K562 (cell line): ENCODE results near the gene RING1. TPM values are rescaled to one million over a fixed set of nuclear protein-coding genes. Genes with fewer than 3 reads are reported as not detected.

ENCODE experiments used
- FOXK2 ChIP-seq, 2 experiments: fragments of 450-650 bp; IDR thresholded peaks in 1 of 2; conservative IDR thresholded peaks in 1 of 2; 2 replicates each; pipeline ENCODE4 v1.6.1; 2016; ENCODE audit warnings: low read depth in 2 of 2, mild to moderate bottlenecking in 1 of 2
- HSF4 ChIP-seq: fragments of 250-450 bp; sonication (Bioruptor Pico); IDR thresholded peaks from 2 replicates; pipeline ENCODE4 v2.1.2; 2022; ENCODE audit warnings: mild to moderate bottlenecking, moderate library complexity, borderline replicate concordance
- KAT7 ChIP-seq: sonication (generic); formaldehyde crosslinking; IDR thresholded peaks from 2 replicates; pipeline ENCODE4 v1.8.0; 2022; ENCODE audit warnings: missing genetic modification reagents, mild to moderate bottlenecking, borderline replicate concordance
- PTBP1 ChIP-seq: fragments of 200-400 bp; formaldehyde crosslinking; IDR thresholded peaks from 2 replicates; pipeline ENCODE4 v1.6.1; 2017; ENCODE audit warnings: low read depth, low read length
- TAF15 ChIP-seq: fragments of 200-400 bp; formaldehyde crosslinking; IDR thresholded peaks from 2 replicates; pipeline ENCODE4 v1.6.1; 2017; ENCODE audit warnings: mild to moderate bottlenecking, low read depth, low read length, moderate library complexity
- ZNF644 ChIP-seq: fragments of 200-800 bp; sonication (Bioruptor generic); IDR thresholded peaks from 2 replicates; pipeline ENCODE4 v1.6.1; 2016; ENCODE audit warnings: low read depth, missing genetic modification characterization, missing compliant biosample characterization
- polyA plus RNA-seq, 8 experiments: library from polyadenylated mRNA; depleted of rRNA in 4 of 8; stranded (reverse) in 5 of 8; unstranded in 3 of 8; fragments of >200 nt; fragmentation: Nextera tagmentation in 2 of 8; fragmentation: Illumina TruSeq in 1 of 8; extraction: Ambion mirVana in 2 of 8; extraction: Trizol in 1 of 8; gene quantifications; 2 replicates each; pipeline versions ENCODE4 v1.2.1 to v1.2.3, GENCODE V29; 2011 to 2014; ENCODE audit warnings: inconsistent platforms in 1 of 8, missing spikeins in 1 of 8
- total RNA-seq, 7 experiments: library from RNA; depleted of rRNA in 6 of 7; stranded (reverse); fragments of >200 nt in 6 of 7; fragmentation: Illumina TruSeq in 2 of 7; extraction: Trizol in 2 of 7; gene quantifications; 2 replicates each; pipeline versions ENCODE4 v1.2.1 to v1.2.3, GENCODE V29; 2011 to 2021; ENCODE audit warnings: low replicate concordance in 1 of 7
- TF ChIP-seq, protein P1 (sequence below): fragments of 450-650 bp; formaldehyde crosslinking; IDR thresholded peaks from 2 replicates; pipeline ENCODE4 v1.4.0; 2020; ENCODE audit warnings: mild to moderate bottlenecking, moderate library complexity
- TF ChIP-seq, protein P2 (sequence below): IDR thresholded peaks from 2 replicates; pipeline ENCODE4 v1.6.1; 2011; ENCODE audit not compliant: insufficient read length; ENCODE audit errors: extremely low read depth
- TF ChIP-seq, protein P3 (sequence below): sonication (generic); formaldehyde crosslinking; IDR thresholded peaks from 2 replicates; pipeline ENCODE4 v1.8.0; 2022; ENCODE audit warnings: missing genetic modification reagents, mild to moderate bottlenecking, moderate library complexity, borderline replicate concordance
- TF ChIP-seq, protein P4 (sequence below), 2 experiments: fragments of 200-800 bp in 1 of 2; sonication (Bioruptor generic) in 1 of 2; sonication (generic) in 1 of 2; formaldehyde crosslinking in 1 of 2; IDR thresholded peaks in 1 of 2; conservative IDR thresholded peaks in 1 of 2; 2 replicates each; pipeline versions ENCODE4 v1.5.0 to v1.6.1; 2016 to 2020; ENCODE audit warnings: missing compliant biosample characterization in 1 of 2, missing genetic modification characterization in 1 of 2, missing genetic modification reagents in 1 of 2
- TF ChIP-seq, protein P5 (sequence below): fragments of 450-650 bp; IDR thresholded peaks from 2 replicates; pipeline ENCODE4 v1.6.1; 2016; ENCODE audit warnings: mild to moderate bottlenecking, moderate library complexity

RING1 gene
- total and polyA plus RNA-seq, 9 of the 15 experiments (the other 6 are each of a cell fraction or from before 2014, with no cell fraction given): 4.2 to 59.1 (median 36.9) TPM

DNA sequence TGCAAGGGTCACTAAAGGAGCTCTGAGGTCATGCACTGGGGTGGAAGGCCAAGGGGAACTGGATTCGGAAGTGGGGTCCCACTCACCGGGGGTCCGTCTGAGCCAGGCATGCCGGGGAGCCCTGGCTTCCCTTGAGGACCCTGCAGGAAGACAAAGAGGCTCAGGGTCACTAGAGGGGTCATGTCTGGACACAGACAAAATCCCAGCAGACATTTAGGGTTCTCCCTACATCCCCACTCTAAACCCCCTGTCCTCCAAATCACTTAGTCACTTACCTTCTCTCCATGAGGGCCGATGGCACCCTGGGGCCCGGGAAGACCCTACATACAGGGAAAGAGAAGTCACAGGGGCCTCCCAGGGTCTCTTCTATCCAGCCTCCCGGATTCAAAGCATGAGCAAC, 31.4 kb upstream of the RING1 start (continued):
- TF ChIP-seq, protein P1, sequence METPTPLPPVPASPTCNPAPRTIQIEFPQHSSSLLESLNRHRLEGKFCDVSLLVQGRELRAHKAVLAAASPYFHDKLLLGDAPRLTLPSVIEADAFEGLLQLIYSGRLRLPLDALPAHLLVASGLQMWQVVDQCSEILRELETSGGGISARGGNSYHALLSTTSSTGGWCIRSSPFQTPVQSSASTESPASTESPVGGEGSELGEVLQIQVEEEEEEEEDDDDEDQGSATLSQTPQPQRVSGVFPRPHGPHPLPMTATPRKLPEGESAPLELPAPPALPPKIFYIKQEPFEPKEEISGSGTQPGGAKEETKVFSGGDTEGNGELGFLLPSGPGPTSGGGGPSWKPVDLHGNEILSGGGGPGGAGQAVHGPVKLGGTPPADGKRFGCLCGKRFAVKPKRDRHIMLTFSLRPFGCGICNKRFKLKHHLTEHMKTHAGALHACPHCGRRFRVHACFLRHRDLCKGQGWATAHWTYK (CRISPR knock-in tag): no peak
- TF ChIP-seq ZNF644 (tag): no peak
- TF ChIP-seq, protein P2, sequence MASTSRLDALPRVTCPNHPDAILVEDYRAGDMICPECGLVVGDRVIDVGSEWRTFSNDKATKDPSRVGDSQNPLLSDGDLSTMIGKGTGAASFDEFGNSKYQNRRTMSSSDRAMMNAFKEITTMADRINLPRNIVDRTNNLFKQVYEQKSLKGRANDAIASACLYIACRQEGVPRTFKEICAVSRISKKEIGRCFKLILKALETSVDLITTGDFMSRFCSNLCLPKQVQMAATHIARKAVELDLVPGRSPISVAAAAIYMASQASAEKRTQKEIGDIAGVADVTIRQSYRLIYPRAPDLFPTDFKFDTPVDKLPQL: no peak
- TF ChIP-seq TAF15: no peak
- TF ChIP-seq KAT7 (CRISPR knock-in tag): no peak
- TF ChIP-seq FOXK2 (conservative IDR thresholded peaks at IDR 0.05 in 1 of 2, IDR thresholded peaks at IDR 0.05 in 1 of 2; ENCODE audit: low read depth in 2 of 2): no peak
- TF ChIP-seq PTBP1: no peak
- TF ChIP-seq HSF4 (CRISPR knock-in tag): no peak
- TF ChIP-seq, protein P3, sequence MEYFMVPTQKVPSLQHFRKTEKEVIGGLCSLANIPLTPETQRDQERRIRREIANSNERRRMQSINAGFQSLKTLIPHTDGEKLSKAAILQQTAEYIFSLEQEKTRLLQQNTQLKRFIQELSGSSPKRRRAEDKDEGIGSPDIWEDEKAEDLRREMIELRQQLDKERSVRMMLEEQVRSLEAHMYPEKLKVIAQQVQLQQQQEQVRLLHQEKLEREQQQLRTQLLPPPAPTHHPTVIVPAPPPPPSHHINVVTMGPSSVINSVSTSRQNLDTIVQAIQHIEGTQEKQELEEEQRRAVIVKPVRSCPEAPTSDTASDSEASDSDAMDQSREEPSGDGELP (CRISPR knock-in tag): no peak
- TF ChIP-seq, protein P4, sequence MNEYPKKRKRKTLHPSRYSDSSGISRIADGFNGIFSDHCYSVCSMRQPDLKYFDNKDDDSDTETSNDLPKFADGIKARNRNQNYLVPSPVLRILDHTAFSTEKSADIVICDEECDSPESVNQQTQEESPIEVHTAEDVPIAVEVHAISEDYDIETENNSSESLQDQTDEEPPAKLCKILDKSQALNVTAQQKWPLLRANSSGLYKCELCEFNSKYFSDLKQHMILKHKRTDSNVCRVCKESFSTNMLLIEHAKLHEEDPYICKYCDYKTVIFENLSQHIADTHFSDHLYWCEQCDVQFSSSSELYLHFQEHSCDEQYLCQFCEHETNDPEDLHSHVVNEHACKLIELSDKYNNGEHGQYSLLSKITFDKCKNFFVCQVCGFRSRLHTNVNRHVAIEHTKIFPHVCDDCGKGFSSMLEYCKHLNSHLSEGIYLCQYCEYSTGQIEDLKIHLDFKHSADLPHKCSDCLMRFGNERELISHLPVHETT (CRISPR knock-in tag; conservative IDR thresholded peaks at IDR 0.05 in 1 of 2, IDR thresholded peaks at IDR 0.05 in 1 of 2): no peak
- TF ChIP-seq, protein P5, sequence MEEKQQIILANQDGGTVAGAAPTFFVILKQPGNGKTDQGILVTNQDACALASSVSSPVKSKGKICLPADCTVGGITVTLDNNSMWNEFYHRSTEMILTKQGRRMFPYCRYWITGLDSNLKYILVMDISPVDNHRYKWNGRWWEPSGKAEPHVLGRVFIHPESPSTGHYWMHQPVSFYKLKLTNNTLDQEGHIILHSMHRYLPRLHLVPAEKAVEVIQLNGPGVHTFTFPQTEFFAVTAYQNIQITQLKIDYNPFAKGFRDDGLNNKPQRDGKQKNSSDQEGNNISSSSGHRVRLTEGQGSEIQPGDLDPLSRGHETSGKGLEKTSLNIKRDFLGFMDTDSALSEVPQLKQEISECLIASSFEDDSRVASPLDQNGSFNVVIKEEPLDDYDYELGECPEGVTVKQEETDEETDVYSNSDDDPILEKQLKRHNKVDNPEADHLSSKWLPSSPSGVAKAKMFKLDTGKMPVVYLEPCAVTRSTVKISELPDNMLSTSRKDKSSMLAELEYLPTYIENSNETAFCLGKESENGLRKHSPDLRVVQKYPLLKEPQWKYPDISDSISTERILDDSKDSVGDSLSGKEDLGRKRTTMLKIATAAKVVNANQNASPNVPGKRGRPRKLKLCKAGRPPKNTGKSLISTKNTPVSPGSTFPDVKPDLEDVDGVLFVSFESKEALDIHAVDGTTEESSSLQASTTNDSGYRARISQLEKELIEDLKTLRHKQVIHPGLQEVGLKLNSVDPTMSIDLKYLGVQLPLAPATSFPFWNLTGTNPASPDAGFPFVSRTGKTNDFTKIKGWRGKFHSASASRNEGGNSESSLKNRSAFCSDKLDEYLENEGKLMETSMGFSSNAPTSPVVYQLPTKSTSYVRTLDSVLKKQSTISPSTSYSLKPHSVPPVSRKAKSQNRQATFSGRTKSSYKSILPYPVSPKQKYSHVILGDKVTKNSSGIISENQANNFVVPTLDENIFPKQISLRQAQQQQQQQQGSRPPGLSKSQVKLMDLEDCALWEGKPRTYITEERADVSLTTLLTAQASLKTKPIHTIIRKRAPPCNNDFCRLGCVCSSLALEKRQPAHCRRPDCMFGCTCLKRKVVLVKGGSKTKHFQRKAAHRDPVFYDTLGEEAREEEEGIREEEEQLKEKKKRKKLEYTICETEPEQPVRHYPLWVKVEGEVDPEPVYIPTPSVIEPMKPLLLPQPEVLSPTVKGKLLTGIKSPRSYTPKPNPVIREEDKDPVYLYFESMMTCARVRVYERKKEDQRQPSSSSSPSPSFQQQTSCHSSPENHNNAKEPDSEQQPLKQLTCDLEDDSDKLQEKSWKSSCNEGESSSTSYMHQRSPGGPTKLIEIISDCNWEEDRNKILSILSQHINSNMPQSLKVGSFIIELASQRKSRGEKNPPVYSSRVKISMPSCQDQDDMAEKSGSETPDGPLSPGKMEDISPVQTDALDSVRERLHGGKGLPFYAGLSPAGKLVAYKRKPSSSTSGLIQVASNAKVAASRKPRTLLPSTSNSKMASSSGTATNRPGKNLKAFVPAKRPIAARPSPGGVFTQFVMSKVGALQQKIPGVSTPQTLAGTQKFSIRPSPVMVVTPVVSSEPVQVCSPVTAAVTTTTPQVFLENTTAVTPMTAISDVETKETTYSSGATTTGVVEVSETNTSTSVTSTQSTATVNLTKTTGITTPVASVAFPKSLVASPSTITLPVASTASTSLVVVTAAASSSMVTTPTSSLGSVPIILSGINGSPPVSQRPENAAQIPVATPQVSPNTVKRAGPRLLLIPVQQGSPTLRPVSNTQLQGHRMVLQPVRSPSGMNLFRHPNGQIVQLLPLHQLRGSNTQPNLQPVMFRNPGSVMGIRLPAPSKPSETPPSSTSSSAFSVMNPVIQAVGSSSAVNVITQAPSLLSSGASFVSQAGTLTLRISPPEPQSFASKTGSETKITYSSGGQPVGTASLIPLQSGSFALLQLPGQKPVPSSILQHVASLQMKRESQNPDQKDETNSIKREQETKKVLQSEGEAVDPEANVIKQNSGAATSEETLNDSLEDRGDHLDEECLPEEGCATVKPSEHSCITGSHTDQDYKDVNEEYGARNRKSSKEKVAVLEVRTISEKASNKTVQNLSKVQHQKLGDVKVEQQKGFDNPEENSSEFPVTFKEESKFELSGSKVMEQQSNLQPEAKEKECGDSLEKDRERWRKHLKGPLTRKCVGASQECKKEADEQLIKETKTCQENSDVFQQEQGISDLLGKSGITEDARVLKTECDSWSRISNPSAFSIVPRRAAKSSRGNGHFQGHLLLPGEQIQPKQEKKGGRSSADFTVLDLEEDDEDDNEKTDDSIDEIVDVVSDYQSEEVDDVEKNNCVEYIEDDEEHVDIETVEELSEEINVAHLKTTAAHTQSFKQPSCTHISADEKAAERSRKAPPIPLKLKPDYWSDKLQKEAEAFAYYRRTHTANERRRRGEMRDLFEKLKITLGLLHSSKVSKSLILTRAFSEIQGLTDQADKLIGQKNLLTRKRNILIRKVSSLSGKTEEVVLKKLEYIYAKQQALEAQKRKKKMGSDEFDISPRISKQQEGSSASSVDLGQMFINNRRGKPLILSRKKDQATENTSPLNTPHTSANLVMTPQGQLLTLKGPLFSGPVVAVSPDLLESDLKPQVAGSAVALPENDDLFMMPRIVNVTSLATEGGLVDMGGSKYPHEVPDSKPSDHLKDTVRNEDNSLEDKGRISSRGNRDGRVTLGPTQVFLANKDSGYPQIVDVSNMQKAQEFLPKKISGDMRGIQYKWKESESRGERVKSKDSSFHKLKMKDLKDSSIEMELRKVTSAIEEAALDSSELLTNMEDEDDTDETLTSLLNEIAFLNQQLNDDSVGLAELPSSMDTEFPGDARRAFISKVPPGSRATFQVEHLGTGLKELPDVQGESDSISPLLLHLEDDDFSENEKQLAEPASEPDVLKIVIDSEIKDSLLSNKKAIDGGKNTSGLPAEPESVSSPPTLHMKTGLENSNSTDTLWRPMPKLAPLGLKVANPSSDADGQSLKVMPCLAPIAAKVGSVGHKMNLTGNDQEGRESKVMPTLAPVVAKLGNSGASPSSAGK: no peak
